Mammary epithelial cell (primary cell): ENCODE measurements around the gene HOXC5.
"Not testable (repeated sequence)": the region's sequence is repeated elsewhere in the genome, so short reads cannot be mapped to it uniquely, and the experiment has no call there.

Source experiments
- EZH2 ChIP-seq: IDR thresholded peaks from 2 replicates; pipeline ENCODE4 v1.6.1; 2012; ENCODE audit warnings: low read length, inconsistent platforms, borderline replicate concordance
- TF ChIP-seq, protein P1 (sequence below), 2 donors: IDR thresholded peaks in 1 of 2; conservative IDR thresholded peaks in 1 of 2; 2 replicates each; pipeline ENCODE4 v1.5.1; 2011 to 2012; ENCODE audit warnings: inconsistent platforms in 2 of 2, low read length in 2 of 2, mild to moderate bottlenecking in 2 of 2, control low read depth in 1 of 2, low read depth in 1 of 2; ENCODE audit not compliant: insufficient read depth in 1 of 2; ENCODE audit errors: extremely low read depth in 1 of 2

DNA sequence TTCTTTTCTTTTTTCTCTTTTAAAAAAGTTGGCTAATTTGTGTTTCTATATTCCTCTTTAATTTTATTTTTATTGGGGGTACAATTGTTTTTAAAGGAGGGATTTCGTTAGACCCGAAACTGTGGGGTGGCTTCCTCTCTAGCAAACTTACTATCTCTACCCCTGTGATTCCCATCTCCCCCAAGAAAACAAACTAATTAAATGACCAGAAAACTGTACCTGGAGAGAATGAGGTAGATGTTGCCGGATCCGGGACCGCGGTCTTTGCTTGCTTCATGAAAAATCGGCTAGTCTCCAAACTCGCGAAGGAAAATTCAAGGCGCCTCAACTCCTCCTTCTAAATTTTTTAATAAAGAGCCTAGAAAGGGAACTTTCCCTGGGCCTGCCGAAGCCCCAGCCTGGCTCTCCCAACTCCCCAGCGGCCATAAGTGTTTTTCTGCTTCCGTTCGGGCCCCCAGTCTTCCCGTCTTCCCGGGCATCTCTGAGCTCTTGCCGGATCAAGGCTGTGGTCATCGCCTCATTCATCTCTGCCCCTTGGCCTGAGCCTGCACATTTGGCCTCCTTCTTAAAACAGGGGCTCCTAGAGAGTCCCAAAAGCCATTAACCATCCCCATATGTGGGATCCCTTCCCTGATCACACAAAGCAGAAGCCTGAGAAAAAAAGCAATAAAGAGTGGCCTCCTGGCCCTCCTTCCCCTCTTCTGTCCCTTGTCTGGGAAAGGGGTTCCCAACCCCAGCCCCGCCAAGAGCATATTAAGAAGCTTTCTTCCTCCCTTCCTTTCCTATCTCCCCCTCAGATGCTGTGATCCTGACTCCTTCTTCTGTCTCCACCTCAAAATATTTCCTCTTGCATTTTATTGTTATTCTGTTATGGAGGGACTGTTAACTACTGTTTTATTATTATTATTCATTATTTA is 47.4 kb downstream of the HOXC5 start:
- TF ChIP-seq, protein P1, sequence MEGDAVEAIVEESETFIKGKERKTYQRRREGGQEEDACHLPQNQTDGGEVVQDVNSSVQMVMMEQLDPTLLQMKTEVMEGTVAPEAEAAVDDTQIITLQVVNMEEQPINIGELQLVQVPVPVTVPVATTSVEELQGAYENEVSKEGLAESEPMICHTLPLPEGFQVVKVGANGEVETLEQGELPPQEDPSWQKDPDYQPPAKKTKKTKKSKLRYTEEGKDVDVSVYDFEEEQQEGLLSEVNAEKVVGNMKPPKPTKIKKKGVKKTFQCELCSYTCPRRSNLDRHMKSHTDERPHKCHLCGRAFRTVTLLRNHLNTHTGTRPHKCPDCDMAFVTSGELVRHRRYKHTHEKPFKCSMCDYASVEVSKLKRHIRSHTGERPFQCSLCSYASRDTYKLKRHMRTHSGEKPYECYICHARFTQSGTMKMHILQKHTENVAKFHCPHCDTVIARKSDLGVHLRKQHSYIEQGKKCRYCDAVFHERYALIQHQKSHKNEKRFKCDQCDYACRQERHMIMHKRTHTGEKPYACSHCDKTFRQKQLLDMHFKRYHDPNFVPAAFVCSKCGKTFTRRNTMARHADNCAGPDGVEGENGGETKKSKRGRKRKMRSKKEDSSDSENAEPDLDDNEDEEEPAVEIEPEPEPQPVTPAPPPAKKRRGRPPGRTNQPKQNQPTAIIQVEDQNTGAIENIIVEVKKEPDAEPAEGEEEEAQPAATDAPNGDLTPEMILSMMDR (conservative IDR thresholded peaks at IDR 0.05 in 1 of 2, IDR thresholded peaks at IDR 0.05 in 1 of 2; ENCODE audit: extremely low read depth in 1 of 2, insufficient read depth in 1 of 2, low read depth in 1 of 2, low read length in 2 of 2), result not testable (repeated sequence)
- not testable (repeated sequence) for TF ChIP-seq EZH2
